ENCODE measurements around the gene GPATCH8.

The GPATCH8 gene

GRCh38 chr17:44409309-44410028, 93.7 kb downstream of the GPATCH8 start:
- TF ChIP-seq NFIC (IDR thresholded peaks at IDR 0.05) (no peak), TEAD4 (IDR thresholded peaks at IDR 0.05) (no peak), CEBPB (IDR thresholded peaks at IDR 0.05) (no peak), RAD21 (IDR thresholded peaks at IDR 0.05; ENCODE audit: low read depth) (no peak), TCF12 (IDR thresholded peaks at IDR 0.05; ENCODE audit: low read depth) (no peak), EP300 (IDR thresholded peaks at IDR 0.05; ENCODE audit: borderline replicate concordance) (no peak), ZBTB7A (IDR thresholded peaks at IDR 0.05; ENCODE audit: low read depth) (no peak), EGR1 (IDR thresholded peaks at IDR 0.05) (no peak)
- TF ChIP-seq, protein P1, sequence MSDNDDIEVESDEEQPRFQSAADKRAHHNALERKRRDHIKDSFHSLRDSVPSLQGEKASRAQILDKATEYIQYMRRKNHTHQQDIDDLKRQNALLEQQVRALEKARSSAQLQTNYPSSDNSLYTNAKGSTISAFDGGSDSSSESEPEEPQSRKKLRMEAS (IDR thresholded peaks at IDR 0.05): no peak
- TF ChIP-seq, protein P2, sequence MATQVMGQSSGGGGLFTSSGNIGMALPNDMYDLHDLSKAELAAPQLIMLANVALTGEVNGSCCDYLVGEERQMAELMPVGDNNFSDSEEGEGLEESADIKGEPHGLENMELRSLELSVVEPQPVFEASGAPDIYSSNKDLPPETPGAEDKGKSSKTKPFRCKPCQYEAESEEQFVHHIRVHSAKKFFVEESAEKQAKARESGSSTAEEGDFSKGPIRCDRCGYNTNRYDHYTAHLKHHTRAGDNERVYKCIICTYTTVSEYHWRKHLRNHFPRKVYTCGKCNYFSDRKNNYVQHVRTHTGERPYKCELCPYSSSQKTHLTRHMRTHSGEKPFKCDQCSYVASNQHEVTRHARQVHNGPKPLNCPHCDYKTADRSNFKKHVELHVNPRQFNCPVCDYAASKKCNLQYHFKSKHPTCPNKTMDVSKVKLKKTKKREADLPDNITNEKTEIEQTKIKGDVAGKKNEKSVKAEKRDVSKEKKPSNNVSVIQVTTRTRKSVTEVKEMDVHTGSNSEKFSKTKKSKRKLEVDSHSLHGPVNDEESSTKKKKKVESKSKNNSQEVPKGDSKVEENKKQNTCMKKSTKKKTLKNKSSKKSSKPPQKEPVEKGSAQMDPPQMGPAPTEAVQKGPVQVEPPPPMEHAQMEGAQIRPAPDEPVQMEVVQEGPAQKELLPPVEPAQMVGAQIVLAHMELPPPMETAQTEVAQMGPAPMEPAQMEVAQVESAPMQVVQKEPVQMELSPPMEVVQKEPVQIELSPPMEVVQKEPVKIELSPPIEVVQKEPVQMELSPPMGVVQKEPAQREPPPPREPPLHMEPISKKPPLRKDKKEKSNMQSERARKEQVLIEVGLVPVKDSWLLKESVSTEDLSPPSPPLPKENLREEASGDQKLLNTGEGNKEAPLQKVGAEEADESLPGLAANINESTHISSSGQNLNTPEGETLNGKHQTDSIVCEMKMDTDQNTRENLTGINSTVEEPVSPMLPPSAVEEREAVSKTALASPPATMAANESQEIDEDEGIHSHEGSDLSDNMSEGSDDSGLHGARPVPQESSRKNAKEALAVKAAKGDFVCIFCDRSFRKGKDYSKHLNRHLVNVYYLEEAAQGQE (IDR thresholded peaks at IDR 0.05; ENCODE audit: low read depth): no peak

GRCh38 chr17:44408786-44409185, 94.4 kb downstream of the GPATCH8 start:
- no peak for TF ChIP-seq TAF1 (IDR thresholded peaks at IDR 0.05; ENCODE audit: low read depth)
- TF ChIP-seq YY1 (IDR thresholded peaks at IDR 0.05; ENCODE audit: low read depth): no peak
- TF ChIP-seq, protein P1 (IDR thresholded peaks at IDR 0.05): no peak
- no peak for TF ChIP-seq RAD21 (IDR thresholded peaks at IDR 0.05; ENCODE audit: low read depth)
- TF ChIP-seq ZBTB7A (IDR thresholded peaks at IDR 0.05; ENCODE audit: low read depth): no peak
- TF ChIP-seq, protein P3, sequence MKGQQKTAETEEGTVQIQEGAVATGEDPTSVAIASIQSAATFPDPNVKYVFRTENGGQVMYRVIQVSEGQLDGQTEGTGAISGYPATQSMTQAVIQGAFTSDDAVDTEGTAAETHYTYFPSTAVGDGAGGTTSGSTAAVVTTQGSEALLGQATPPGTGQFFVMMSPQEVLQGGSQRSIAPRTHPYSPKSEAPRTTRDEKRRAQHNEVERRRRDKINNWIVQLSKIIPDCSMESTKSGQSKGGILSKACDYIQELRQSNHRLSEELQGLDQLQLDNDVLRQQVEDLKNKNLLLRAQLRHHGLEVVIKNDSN (IDR thresholded peaks at IDR 0.05): no peak
- no peak for TF ChIP-seq NFIC (IDR thresholded peaks at IDR 0.05)
- no peak for TF ChIP-seq TCF12 (IDR thresholded peaks at IDR 0.05; ENCODE audit: low read depth)
- no peak for TF ChIP-seq CEBPB (IDR thresholded peaks at IDR 0.05)
- no peak for TF ChIP-seq FOXM1 (IDR thresholded peaks at IDR 0.05; ENCODE audit: borderline replicate concordance, low read depth)

- TF ChIP-seq YY1 (IDR thresholded peaks at IDR 0.05; ENCODE audit: low read depth) (no peak), CEBPB (IDR thresholded peaks at IDR 0.05) (no peak), FOXM1 (IDR thresholded peaks at IDR 0.05; ENCODE audit: borderline replicate concordance, low read depth) (no peak), TEAD4 (IDR thresholded peaks at IDR 0.05) (no peak), EP300 (IDR thresholded peaks at IDR 0.05; ENCODE audit: borderline replicate concordance) (no peak), CREB1 (IDR thresholded peaks at IDR 0.05; ENCODE audit: low read depth) (no peak), NFIC (IDR thresholded peaks at IDR 0.05) (no peak), ZBTB7A (IDR thresholded peaks at IDR 0.05; ENCODE audit: low read depth) (no peak), TAF1 (IDR thresholded peaks at IDR 0.05; ENCODE audit: low read depth) (no peak), TCF12 (IDR thresholded peaks at IDR 0.05; ENCODE audit: low read depth) (no peak), EGR1 (IDR thresholded peaks at IDR 0.05) (no peak), RAD21 (IDR thresholded peaks at IDR 0.05; ENCODE audit: low read depth) (no peak)
- TF ChIP-seq, protein P3 (IDR thresholded peaks at IDR 0.05): no peak
- TF ChIP-seq, protein P1 (IDR thresholded peaks at IDR 0.05): no peak
- TF ChIP-seq, protein P2 (IDR thresholded peaks at IDR 0.05; ENCODE audit: low read depth): no peak
Observed at GRCh38 chr17:44402564-44403172, 100.5 kb downstream of the GPATCH8 start.

DNA sequence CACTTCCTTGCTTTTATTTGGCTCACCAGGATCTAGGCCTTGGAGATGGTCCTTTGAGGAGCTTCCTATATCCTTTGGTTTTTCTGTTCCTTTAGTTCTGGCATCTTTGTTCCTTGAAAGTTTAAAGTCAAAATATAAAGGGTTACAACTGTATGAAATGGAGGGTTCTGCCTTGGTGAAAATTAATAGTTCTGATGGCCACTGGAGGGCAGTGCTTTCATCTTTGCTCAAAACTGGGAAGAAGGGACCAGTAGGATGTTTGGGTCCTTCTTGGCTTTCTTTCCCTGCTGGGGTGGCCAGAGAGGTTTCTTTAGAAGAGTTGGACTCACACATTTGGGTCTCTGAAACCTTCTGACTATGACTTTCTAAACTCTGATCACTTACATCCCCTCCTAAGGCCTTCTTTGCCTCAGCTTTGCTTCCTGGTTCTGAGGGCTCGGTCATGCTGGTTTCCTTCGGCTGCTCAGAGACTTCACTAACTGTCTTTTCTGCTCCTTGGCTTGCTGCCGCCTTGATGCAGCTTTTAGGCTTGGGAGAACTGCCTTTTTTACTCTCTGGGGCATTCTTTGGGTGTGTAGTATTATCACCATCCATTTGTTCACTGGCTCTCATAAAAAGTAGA, 102.9 kb downstream of the GPATCH8 start:
- TF ChIP-seq YY1 (IDR thresholded peaks at IDR 0.05; ENCODE audit: low read depth): no peak
- TF ChIP-seq RAD21 (IDR thresholded peaks at IDR 0.05; ENCODE audit: low read depth): peak; percentile 37; the same call in 1 of the 2 replicates

All from Ishikawa (cell line).